Tibial nerve (tissue), 4 donors: ENCODE results near the gene KIFBP.

Source experiments
- EP300 ChIP-seq, 2 donors: sonication (generic); formaldehyde crosslinking; IDR thresholded peaks; one replicate each; pipeline ENCODE4 v1.6.1; 2017; ENCODE audit warnings: antibody characterized with exemption in 2 of 2, mild to moderate bottlenecking in 1 of 2
- POLR2A ChIP-seq, 2 donors: fragments of 450-650 bp; IDR thresholded peaks; one replicate each; pipeline ENCODE4 v1.6.1; 2017; ENCODE audit warnings: antibody characterized with exemption in 2 of 2, mild to moderate bottlenecking in 2 of 2, moderate library complexity in 2 of 2
- TF ChIP-seq, protein P1 (sequence below), 5 experiments: fragments of 200-600 bp in 3 of 5; fragments of 450-650 bp in 2 of 5; sonication (generic) in 3 of 5; IDR thresholded peaks; one replicate each; pipeline ENCODE4 v1.5.1; 2016 to 2019; ENCODE audit warnings: antibody characterized with exemption in 5 of 5, mild to moderate bottlenecking in 3 of 5, moderate library complexity in 2 of 5

DNA sequence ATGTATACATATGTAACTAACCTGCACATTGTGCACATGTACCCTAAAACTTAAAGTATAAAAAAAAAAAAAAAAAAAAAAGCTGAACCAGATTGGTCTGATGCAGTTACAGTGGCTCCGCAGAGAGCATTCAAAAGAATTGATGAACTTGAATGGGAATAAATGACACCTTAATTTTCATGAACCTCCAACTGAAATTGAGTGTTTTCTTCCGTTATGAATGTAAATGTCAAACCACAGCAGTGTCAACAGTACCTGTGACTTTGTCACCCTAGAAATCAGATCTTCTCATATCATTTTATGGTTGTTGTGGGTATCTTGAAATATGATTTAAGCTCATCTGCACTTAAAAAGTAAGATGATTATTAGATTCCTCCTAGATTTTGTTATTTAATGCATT lies 66.6 kb downstream of the KIFBP start:
- TF ChIP-seq, protein P1, sequence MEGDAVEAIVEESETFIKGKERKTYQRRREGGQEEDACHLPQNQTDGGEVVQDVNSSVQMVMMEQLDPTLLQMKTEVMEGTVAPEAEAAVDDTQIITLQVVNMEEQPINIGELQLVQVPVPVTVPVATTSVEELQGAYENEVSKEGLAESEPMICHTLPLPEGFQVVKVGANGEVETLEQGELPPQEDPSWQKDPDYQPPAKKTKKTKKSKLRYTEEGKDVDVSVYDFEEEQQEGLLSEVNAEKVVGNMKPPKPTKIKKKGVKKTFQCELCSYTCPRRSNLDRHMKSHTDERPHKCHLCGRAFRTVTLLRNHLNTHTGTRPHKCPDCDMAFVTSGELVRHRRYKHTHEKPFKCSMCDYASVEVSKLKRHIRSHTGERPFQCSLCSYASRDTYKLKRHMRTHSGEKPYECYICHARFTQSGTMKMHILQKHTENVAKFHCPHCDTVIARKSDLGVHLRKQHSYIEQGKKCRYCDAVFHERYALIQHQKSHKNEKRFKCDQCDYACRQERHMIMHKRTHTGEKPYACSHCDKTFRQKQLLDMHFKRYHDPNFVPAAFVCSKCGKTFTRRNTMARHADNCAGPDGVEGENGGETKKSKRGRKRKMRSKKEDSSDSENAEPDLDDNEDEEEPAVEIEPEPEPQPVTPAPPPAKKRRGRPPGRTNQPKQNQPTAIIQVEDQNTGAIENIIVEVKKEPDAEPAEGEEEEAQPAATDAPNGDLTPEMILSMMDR (IDR thresholded peaks at IDR 0.05): no peak
- no peak for TF ChIP-seq EP300 (IDR thresholded peaks at IDR 0.05)
- no peak for TF ChIP-seq POLR2A (IDR thresholded peaks at IDR 0.05)
